IPS-18a (cell line): ENCODE results near the gene ZNF480.

Experiments used
- H3K27ac ChIP-seq: one replicate; pipeline ENCODE4 v1.5.1; 2013; ENCODE audit warnings: low read length
- H3K27me3 ChIP-seq: one replicate; pipeline ENCODE4 v1.6.1; 2013; ENCODE audit warnings: mild to moderate bottlenecking, low read length; ENCODE audit not compliant: control insufficient read depth, insufficient read depth
- H3K36me3 ChIP-seq: one replicate; pipeline ENCODE4 v1.6.1; 2013; ENCODE audit warnings: low read depth, low read length; ENCODE audit not compliant: control insufficient read depth
- H3K4me1 ChIP-seq: one replicate; pipeline ENCODE4 v1.6.1; 2013; ENCODE audit warnings: low read depth, low read length; ENCODE audit not compliant: control insufficient read depth
- H3K4me3 ChIP-seq: one replicate; pipeline ENCODE4 v1.5.1; 2013; ENCODE audit warnings: low read length
- H3K9ac ChIP-seq: one replicate; pipeline ENCODE4 v1.6.1; 2013; ENCODE audit warnings: mild to moderate bottlenecking, low read length, moderate library complexity
- H3K9me3 ChIP-seq: one replicate; pipeline ENCODE4 v1.6.1; 2013; ENCODE audit warnings: low read depth, low read length; ENCODE audit not compliant: control insufficient read depth

ZNF480 gene

GRCh38 chr19:52343548-52343947 is 46.6 kb downstream of the ZNF480 start:
- H3K4me3 ChIP-seq = no peak overlapping the region
- H3K9ac ChIP-seq = no peak overlapping the region
- no peaks in the 10 kb centered on the region for H3K4me1 ChIP-seq
- no peak overlapping the region for H3K27ac ChIP-seq
- no peaks in the 10 kb centered on the region for H3K36me3 ChIP-seq
- H3K9me3 ChIP-seq = no peaks in the 10 kb centered on the region
- H3K27me3 ChIP-seq = no peaks in the 10 kb centered on the region

GRCh38 chr19:52345162-52345561 is 48.2 kb downstream of the ZNF480 start:
- no peaks in the 10 kb centered on the region for H3K27me3 ChIP-seq
- no peaks in the 10 kb centered on the region for H3K9me3 ChIP-seq
- no peak overlapping the region for H3K27ac ChIP-seq
- H3K4me1 ChIP-seq = no peaks in the 10 kb centered on the region
- H3K9ac ChIP-seq = no peak overlapping the region
- H3K4me3 ChIP-seq = no peak overlapping the region
- H3K36me3 ChIP-seq = no peaks in the 10 kb centered on the region

GRCh38 chr19:52351512-52351911 is 54.5 kb downstream of the ZNF480 start:
- Histone ChIP-seq H3K9me3 (peaks cover 3% of the 10 kb centered on the region), H3K27me3 (no peaks in the 10 kb centered on the region), H3K4me3 (no peak overlapping the region), H3K9ac (no peak overlapping the region), H3K27ac (no peak overlapping the region), H3K4me1 (no peaks in the 10 kb centered on the region), H3K36me3 (no peaks in the 10 kb centered on the region)

- Histone ChIP-seq H3K27ac (no peak overlapping the region), H3K36me3 (peaks cover 12% of the 10 kb centered on the region), H3K9ac (no peak overlapping the region), H3K4me1 (no peaks in the 10 kb centered on the region), H3K27me3 (no peaks in the 10 kb centered on the region), H3K9me3 (peaks cover 40% of the 10 kb centered on the region), H3K4me3 (no peak overlapping the region)
These were observed 69.5 kb downstream of the ZNF480 start for GRCh38 chr19:52366414-52366824.

GRCh38 chr19:52369559-52370340 is 72.8 kb downstream of the ZNF480 start, which contains the start of gene ZNF880:
Gene ZNF880 (plus strand): TSS chr19:52369923. CDS start chr19:52369966, 43 bp downstream.
- Histone ChIP-seq H3K27me3 (no peaks in the 10 kb centered on the region), H3K4me3 (peak within 1 kb of the TSS; percentile 82), H3K27ac (peak within 1 kb of the TSS; percentile 82), H3K4me1 (no peaks in the 10 kb centered on the region), H3K9me3 (peaks cover 28% of the 10 kb centered on the region), H3K36me3 (peaks cover 17% of the 10 kb centered on the region), H3K9ac (peak within 1 kb of the TSS; percentile 82)

- peaks cover 17% of the 10 kb centered on the region for H3K36me3 ChIP-seq
- peak overlapping the region; percentile 82 for H3K4me3 ChIP-seq
- no peak overlapping the region for H3K27ac ChIP-seq
- H3K4me1 ChIP-seq = no peaks in the 10 kb centered on the region
- peak overlapping the region; percentile 82 for H3K9ac ChIP-seq
- peaks cover 22% of the 10 kb centered on the region for H3K9me3 ChIP-seq
- no peaks in the 10 kb centered on the region for H3K27me3 ChIP-seq
These were observed 73.4 kb downstream of the ZNF480 start for GRCh38 chr19:52370341-52370710.
